ENCODE measurements around the gene PTPRCAP.

PTPRCAP gene

GRCh38 chr11:67396259-67396581, 41.3 kb downstream of the PTPRCAP start:
- Mint-ChIP-seq H3K27ac (no peak overlapping the region), H3K9me3 (ENCODE audit: low read depth) (no peaks in the 10 kb centered on the region), H3K4me3 (peak overlapping the region; percentile 32), H3K36me3 (no peaks in the 10 kb centered on the region), H3K4me1 (ENCODE audit: low read depth) (peaks cover 47% of the 10 kb centered on the region), H3K27me3 (no peaks in the 10 kb centered on the region)

GRCh38 chr11:67395555-67396258, 41.8 kb downstream of the PTPRCAP start:
- Mint-ChIP-seq H3K27me3 (no peaks in the 10 kb centered on the region), H3K4me3 (no peak overlapping the region), H3K9me3 (ENCODE audit: low read depth) (no peaks in the 10 kb centered on the region), H3K27ac (no peak overlapping the region), H3K36me3 (no peaks in the 10 kb centered on the region), H3K4me1 (ENCODE audit: low read depth) (peaks cover 51% of the 10 kb centered on the region)

GRCh38 chr11:67393990-67394389, 43.5 kb downstream of the PTPRCAP start:
- H3K4me1 Mint-ChIP-seq (ENCODE audit: low read depth): peaks cover 47% of the 10 kb centered on the region
- peak overlapping the region; percentile 67 for H3K4me3 Mint-ChIP-seq
- H3K27me3 Mint-ChIP-seq: no peaks in the 10 kb centered on the region
- H3K27ac Mint-ChIP-seq: peak overlapping the region; percentile 30
- no peaks in the 10 kb centered on the region for H3K9me3 Mint-ChIP-seq (ENCODE audit: low read depth)
- H3K36me3 Mint-ChIP-seq: no peaks in the 10 kb centered on the region

GRCh38 chr11:67393437-67393836, 44.0 kb downstream of the PTPRCAP start:
- H3K4me1 Mint-ChIP-seq (ENCODE audit: low read depth): peaks cover 48% of the 10 kb centered on the region
- peak overlapping the region; percentile 94 for H3K4me3 Mint-ChIP-seq
- no peaks in the 10 kb centered on the region for H3K27me3 Mint-ChIP-seq
- no peaks in the 10 kb centered on the region for H3K36me3 Mint-ChIP-seq
- H3K9me3 Mint-ChIP-seq (ENCODE audit: low read depth): no peaks in the 10 kb centered on the region
- H3K27ac Mint-ChIP-seq: no peak overlapping the region

GRCh38 chr11:67392183-67392715, 45.2 kb downstream of the PTPRCAP start:
- H3K27me3 Mint-ChIP-seq: no peaks in the 10 kb centered on the region
- no peaks in the 10 kb centered on the region for H3K36me3 Mint-ChIP-seq
- peaks cover 39% of the 10 kb centered on the region for H3K4me1 Mint-ChIP-seq (ENCODE audit: low read depth)
- H3K9me3 Mint-ChIP-seq (ENCODE audit: low read depth): no peaks in the 10 kb centered on the region
- H3K4me3 Mint-ChIP-seq: peak overlapping the region; percentile 94
- H3K27ac Mint-ChIP-seq: peak overlapping the region; percentile 68

GRCh38 chr11:67391304-67392182, 45.9 kb downstream of the PTPRCAP start, which contains the start of gene RAD9A:
RAD9A (plus strand) TSS chr11:67391986; CDS start chr11:67392045, 59 bp downstream.
- no peaks in the 10 kb centered on the region for H3K36me3 Mint-ChIP-seq
- peak within 1 kb of the TSS; percentile 94 for H3K4me3 Mint-ChIP-seq
- peak within 1 kb of the TSS; percentile 87 for H3K27ac Mint-ChIP-seq
- no peaks in the 10 kb centered on the region for H3K27me3 Mint-ChIP-seq
- no peaks in the 10 kb centered on the region for H3K9me3 Mint-ChIP-seq (ENCODE audit: low read depth)
- H3K4me1 Mint-ChIP-seq (ENCODE audit: low read depth): peaks cover 34% of the 10 kb centered on the region

GRCh38 chr11:67390947-67391303, 46.6 kb downstream of the PTPRCAP start:
- Mint-ChIP-seq H3K4me1 (ENCODE audit: low read depth) (peaks cover 32% of the 10 kb centered on the region), H3K36me3 (no peaks in the 10 kb centered on the region), H3K27ac (peak overlapping the region; percentile 87), H3K4me3 (peak overlapping the region; percentile 94), H3K27me3 (no peaks in the 10 kb centered on the region), H3K9me3 (ENCODE audit: low read depth) (no peaks in the 10 kb centered on the region)

- H3K36me3 Mint-ChIP-seq: no peaks in the 10 kb centered on the region
- H3K4me3 Mint-ChIP-seq: peak overlapping the region; percentile 73
- peak overlapping the region; percentile 72 for H3K27ac Mint-ChIP-seq
- no peaks in the 10 kb centered on the region for H3K27me3 Mint-ChIP-seq
- H3K4me1 Mint-ChIP-seq (ENCODE audit: low read depth): peaks cover 32% of the 10 kb centered on the region
- no peaks in the 10 kb centered on the region for H3K9me3 Mint-ChIP-seq (ENCODE audit: low read depth)
Measured at GRCh38 chr11:67389477-67389876, 48.0 kb downstream of the PTPRCAP start.

- Mint-ChIP-seq H3K27ac (no peak overlapping the region), H3K4me1 (ENCODE audit: low read depth) (peaks cover 23% of the 10 kb centered on the region), H3K27me3 (no peaks in the 10 kb centered on the region), H3K36me3 (no peaks in the 10 kb centered on the region), H3K4me3 (no peak overlapping the region), H3K9me3 (ENCODE audit: low read depth) (no peaks in the 10 kb centered on the region)
Measured at GRCh38 chr11:67387518-67387917, 50.0 kb downstream of the PTPRCAP start.

GRCh38 chr11:67387069-67387468, 50.4 kb downstream of the PTPRCAP start:
- Mint-ChIP-seq H3K27me3 (no peaks in the 10 kb centered on the region), H3K4me1 (ENCODE audit: low read depth) (peaks cover 22% of the 10 kb centered on the region), H3K9me3 (ENCODE audit: low read depth) (no peaks in the 10 kb centered on the region), H3K36me3 (no peaks in the 10 kb centered on the region), H3K27ac (no peak overlapping the region), H3K4me3 (no peak overlapping the region)
